ENCODE data around the gene TMEM201.

TMEM201 gene

GRCh38 chr1:9595156-9595967 lies 6.7 kb downstream of the TMEM201 start:
- no peak overlapping the region for H3K27ac ChIP-seq (ENCODE audit: extremely low read depth, low read depth, low read length)
- CTCF ChIA-PET = interaction anchor here (0.6 kb wide), 1 partner anchor 79 kb away, joined by 3 read pairs; no protein-coding TSS in a partner anchor

GRCh38 chr1:9595968-9596340 lies 7.2 kb downstream of the TMEM201 start:
- Histone ChIP-seq H3K4me3 (ENCODE audit: low read depth, low read length) (no peak overlapping the region), H3K4me1 (ENCODE audit: control insufficient read depth, insufficient read depth, low read length) (peaks cover 8% of the 10 kb centered on the region), H3K9me3 (ENCODE audit: control insufficient read depth, insufficient read depth, low read depth, low read length) (no peaks in the 10 kb centered on the region), H3K36me3 (ENCODE audit: control insufficient read depth in 2 of 2, insufficient read depth in 1 of 2, low read length in 2 of 2) (peaks cover 15 to 67% of the 10 kb centered on the region in 2 experiments; a peak in 2 of 3 replicates), H3K27ac (ENCODE audit: extremely low read depth, low read depth, low read length) (no peak overlapping the region)
- ChIA-PET CTCF (no interaction called here), POLR2A (interaction anchor here (0.7 kb wide), 1 partner anchor 25 kb away, joined by 5 read pairs; no protein-coding TSS in a partner anchor)
- TF ChIP-seq ZNF157 (tag by site-specific recombination; IDR thresholded peaks at IDR 0.05) = no peak

More at GRCh38 chr1:9595156-9595967, 6.7 kb downstream of the TMEM201 start:
- Histone ChIP-seq H3K4me1 (ENCODE audit: control insufficient read depth, insufficient read depth, low read length) (peaks cover 8% of the 10 kb centered on the region), H3K9me3 (ENCODE audit: control insufficient read depth, insufficient read depth, low read depth, low read length) (no peaks in the 10 kb centered on the region), H3K4me3 (ENCODE audit: low read depth, low read length) (no peak overlapping the region), H3K36me3 (ENCODE audit: control insufficient read depth in 2 of 2, insufficient read depth in 1 of 2, low read length in 2 of 2) (peaks cover 9 to 67% of the 10 kb centered on the region in 2 experiments; a peak in 2 of 3 replicates)
- peak; percentile 35; the same call in 1 of the 2 replicates for TF ChIP-seq ZIC2 (tag by site-specific recombination; IDR thresholded peaks at IDR 0.05)
- TF ChIP-seq ZBTB8A (tag by site-specific recombination; IDR thresholded peaks at IDR 0.05) = no peak
- peak; percentile 79 for TF ChIP-seq ZNF561 (tag by site-specific recombination; IDR thresholded peaks at IDR 0.05; ENCODE audit: borderline replicate concordance)
- POLR2A ChIA-PET = no interaction called here

GRCh38 chr1:9596415-9597123 lies 7.9 kb downstream of the TMEM201 start:
- H3K27ac ChIP-seq (ENCODE audit: extremely low read depth, low read depth, low read length) = no peak overlapping the region
- H3K4me3 ChIP-seq (ENCODE audit: low read depth, low read length) = no peak overlapping the region
- ChIA-PET CTCF (no interaction called here), POLR2A (interaction anchor here (0.7 kb wide), 1 partner anchor 24 kb away, joined by 5 read pairs; no protein-coding TSS in a partner anchor)
- H3K36me3 ChIP-seq (ENCODE audit: control insufficient read depth in 2 of 2, insufficient read depth in 1 of 2, low read length in 2 of 2) = peaks cover 15 to 68% of the 10 kb centered on the region in 2 experiments; a peak in 2 of 3 replicates
- peaks cover 8% of the 10 kb centered on the region for H3K4me1 ChIP-seq (ENCODE audit: control insufficient read depth, insufficient read depth, low read length)
- no peak for TF ChIP-seq ZNF426 (tag by site-specific recombination; IDR thresholded peaks at IDR 0.05)
- no peak for TF ChIP-seq ZIC2 (tag by site-specific recombination; IDR thresholded peaks at IDR 0.05)
- no peak for TF ChIP-seq GLI2 (tag by site-specific recombination; IDR thresholded peaks at IDR 0.05; ENCODE audit: borderline replicate concordance, low read depth)
- no peak for TF ChIP-seq ZNF626 (tag by site-specific recombination; IDR thresholded peaks at IDR 0.05)
- H3K9me3 ChIP-seq (ENCODE audit: control insufficient read depth, insufficient read depth, low read depth, low read length) = no peaks in the 10 kb centered on the region

GRCh38 chr1:9597361-9598315 lies 8.9 kb downstream of the TMEM201 start:
- ChIA-PET POLR2A (no interaction called here), CTCF (no interaction called here)
- Histone ChIP-seq H3K36me3 (ENCODE audit: control insufficient read depth in 2 of 2, insufficient read depth in 1 of 2, low read length in 2 of 2) (peaks cover 15 to 74% of the 10 kb centered on the region in 2 experiments; a peak in 2 of 3 replicates), H3K4me3 (ENCODE audit: low read depth, low read length) (no peak overlapping the region), H3K27ac (ENCODE audit: extremely low read depth, low read depth, low read length) (no peak overlapping the region), H3K4me1 (ENCODE audit: control insufficient read depth, insufficient read depth, low read length) (peaks cover 8% of the 10 kb centered on the region), H3K9me3 (ENCODE audit: control insufficient read depth, insufficient read depth, low read depth, low read length) (no peaks in the 10 kb centered on the region)
- TF ChIP-seq INSM2 (tag by site-specific recombination; IDR thresholded peaks at IDR 0.05) (no peak), SP2 (tag by site-specific recombination; IDR thresholded peaks at IDR 0.05) (no peak), ZNF362 (tag by site-specific recombination; IDR thresholded peaks at IDR 0.05) (no peak), ZNF140 (tag by site-specific recombination; IDR thresholded peaks at IDR 0.05) (no peak), ZNF391 (tag by site-specific recombination; IDR thresholded peaks at IDR 0.05; ENCODE audit: borderline replicate concordance, low read depth) (no peak), ZBTB21 (tag by site-specific recombination; IDR thresholded peaks at IDR 0.05) (no peak), ZNF704 (tag by site-specific recombination; IDR thresholded peaks at IDR 0.05) (no peak), ZNF514 (tag by site-specific recombination; IDR thresholded peaks at IDR 0.05) (no peak), ZNF747 (tag by site-specific recombination; IDR thresholded peaks at IDR 0.05) (no peak), ZNF692 (tag by site-specific recombination; IDR thresholded peaks at IDR 0.05) (no peak)
